ENCODE measurements around the gene SDF4.

SDF4 gene

GRCh38 chr1:1242461-1243265, 10.9 kb upstream of the SDF4 start:
- no peak for DNase-seq (ENCODE audit: low read depth in 2 of 2)

- no peak for DNase-seq (ENCODE audit: low read depth in 2 of 2)
Observed at GRCh38 chr1:1241588-1242219, 9.9 kb upstream of the SDF4 start.

- DNase-seq (ENCODE audit: low read depth in 2 of 2) = no peak
Observed at GRCh38 chr1:1240822-1241587, 9.2 kb upstream of the SDF4 start.

GRCh38 chr1:1240348-1240732, 8.5 kb upstream of the SDF4 start:
- no peak for DNase-seq (ENCODE audit: low read depth in 2 of 2)

- DNase-seq (ENCODE audit: low read depth in 2 of 2) = no peak
Observed at GRCh38 chr1:1239614-1240347, 8.0 kb upstream of the SDF4 start.

GRCh38 chr1:1239227-1239613, 7.4 kb upstream of the SDF4 start:
- no peak for DNase-seq (ENCODE audit: low read depth in 2 of 2)

- DNase-seq (ENCODE audit: low read depth in 2 of 2) = no peak
Observed at GRCh38 chr1:1238702-1239178, 6.9 kb upstream of the SDF4 start.

- DNase-seq (ENCODE audit: low read depth in 2 of 2) = no peak
Observed at GRCh38 chr1:1237874-1238701, 6.3 kb upstream of the SDF4 start.

- DNase-seq (ENCODE audit: low read depth in 2 of 2) = no peak
Observed at GRCh38 chr1:1236945-1237873, 5.4 kb upstream of the SDF4 start.

- no peak for DNase-seq (ENCODE audit: low read depth in 2 of 2)
Observed at GRCh38 chr1:1236176-1236763, 4.5 kb upstream of the SDF4 start.

- no peak for DNase-seq (ENCODE audit: low read depth in 2 of 2)
Observed at GRCh38 chr1:1235016-1235744, 3.4 kb upstream of the SDF4 start.

- no peak for DNase-seq (ENCODE audit: low read depth in 2 of 2)
Observed at GRCh38 chr1:1234180-1234808, 2.5 kb upstream of the SDF4 start.

- DNase-seq (ENCODE audit: low read depth in 2 of 2) = no peak
Observed at GRCh38 chr1:1233567-1233892, 1.7 kb upstream of the SDF4 start.

- no peak for DNase-seq (ENCODE audit: low read depth in 2 of 2)
Observed at GRCh38 chr1:1232796-1233566, 1.2 kb upstream of the SDF4 start.

- DNase-seq (ENCODE audit: low read depth in 2 of 2) = no peak
Observed at GRCh38 chr1:1232208-1232795, 501 bp upstream of the SDF4 start, which contains the start of gene B3GALT6. TSS of gene B3GALT6 (plus strand) at chr1:1232237. CDS start at chr1:1232279, 42 bp downstream.

GRCh38 chr1:1230656-1231399, 973 bp downstream of the SDF4 start:
- DNase-seq (ENCODE audit: low read depth in 2 of 2) = no peak
